ENCODE results near the gene RNPS1.
A peak's percentile ranks its signal among the peaks of the same experiment; 100 is the strongest.

The RNPS1 gene

DNA sequence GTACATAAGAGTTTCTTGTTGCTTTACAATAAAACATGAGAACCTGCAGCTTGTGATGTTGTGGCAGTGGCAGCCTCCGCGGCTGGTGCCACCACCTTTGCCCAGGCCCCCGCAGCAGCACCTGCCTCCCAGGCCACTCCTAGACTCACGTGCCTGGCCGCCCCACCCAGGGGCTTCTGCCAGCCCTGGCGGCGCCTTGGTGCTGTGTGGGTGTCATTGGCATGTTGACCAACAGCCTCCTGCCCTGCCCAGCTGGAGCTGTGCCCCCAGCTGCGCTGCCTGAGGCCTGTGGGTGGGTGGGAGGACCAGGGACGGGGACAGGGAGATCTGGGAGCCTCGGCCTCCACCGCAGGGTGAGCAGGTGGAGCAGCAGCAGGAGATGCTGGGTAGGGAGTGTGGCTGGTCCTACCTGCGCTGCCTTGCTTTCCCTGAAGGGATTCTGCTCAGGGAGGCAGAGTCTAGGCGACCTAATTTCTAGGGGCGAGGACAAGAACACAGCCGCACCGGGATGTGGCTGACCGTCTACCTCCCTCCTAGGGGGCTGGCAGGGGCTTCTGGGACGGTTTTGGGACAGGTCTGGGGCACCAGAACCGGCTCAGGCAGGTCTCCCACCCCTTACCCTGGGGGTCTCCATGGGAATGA, 32.1 kb downstream of the RNPS1 start:
- no peak for DNase-seq (ENCODE audit: low spot score)

DNA sequence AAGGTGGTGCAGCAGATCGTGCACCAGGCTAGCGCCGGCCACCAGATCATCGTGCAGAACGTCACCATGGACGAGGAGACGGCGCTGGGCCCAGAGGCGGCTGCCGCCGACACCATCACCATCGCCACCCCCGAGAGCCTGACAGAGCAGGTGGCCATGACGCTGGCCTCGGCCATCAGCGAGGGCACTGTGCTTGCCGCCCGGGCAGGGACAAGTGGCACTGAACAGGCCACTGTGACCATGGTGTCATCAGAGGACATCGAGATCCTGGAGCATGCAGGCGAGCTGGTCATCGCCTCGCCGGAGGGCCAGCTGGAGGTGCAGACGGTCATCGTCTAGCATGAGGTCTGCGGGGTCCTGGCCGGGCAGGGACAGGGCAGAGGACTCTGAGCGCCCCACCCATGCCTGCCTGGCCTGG, 32.7 kb downstream of the RNPS1 start:
- DNase-seq (ENCODE audit: low spot score), result no peak

DNA sequence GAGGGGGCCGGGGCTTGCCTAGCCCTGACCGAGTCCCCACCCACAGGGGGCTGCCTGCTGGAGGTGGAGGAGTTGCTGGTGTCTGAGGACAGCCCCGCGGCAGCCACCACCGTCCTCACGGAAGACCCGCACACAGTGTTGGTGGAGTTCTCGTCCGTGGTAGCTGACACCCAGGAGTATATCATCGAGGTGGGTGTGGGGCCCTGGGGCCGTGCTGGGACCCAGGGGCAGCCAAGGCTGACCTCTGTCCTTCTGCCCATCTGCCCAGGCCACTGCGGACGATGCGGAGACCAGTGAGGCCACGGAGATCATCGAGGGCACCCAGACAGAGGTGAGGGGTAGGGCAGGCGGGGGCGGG, 33.1 kb downstream of the RNPS1 start:
- no peak for DNase-seq (ENCODE audit: low spot score)

DNA sequence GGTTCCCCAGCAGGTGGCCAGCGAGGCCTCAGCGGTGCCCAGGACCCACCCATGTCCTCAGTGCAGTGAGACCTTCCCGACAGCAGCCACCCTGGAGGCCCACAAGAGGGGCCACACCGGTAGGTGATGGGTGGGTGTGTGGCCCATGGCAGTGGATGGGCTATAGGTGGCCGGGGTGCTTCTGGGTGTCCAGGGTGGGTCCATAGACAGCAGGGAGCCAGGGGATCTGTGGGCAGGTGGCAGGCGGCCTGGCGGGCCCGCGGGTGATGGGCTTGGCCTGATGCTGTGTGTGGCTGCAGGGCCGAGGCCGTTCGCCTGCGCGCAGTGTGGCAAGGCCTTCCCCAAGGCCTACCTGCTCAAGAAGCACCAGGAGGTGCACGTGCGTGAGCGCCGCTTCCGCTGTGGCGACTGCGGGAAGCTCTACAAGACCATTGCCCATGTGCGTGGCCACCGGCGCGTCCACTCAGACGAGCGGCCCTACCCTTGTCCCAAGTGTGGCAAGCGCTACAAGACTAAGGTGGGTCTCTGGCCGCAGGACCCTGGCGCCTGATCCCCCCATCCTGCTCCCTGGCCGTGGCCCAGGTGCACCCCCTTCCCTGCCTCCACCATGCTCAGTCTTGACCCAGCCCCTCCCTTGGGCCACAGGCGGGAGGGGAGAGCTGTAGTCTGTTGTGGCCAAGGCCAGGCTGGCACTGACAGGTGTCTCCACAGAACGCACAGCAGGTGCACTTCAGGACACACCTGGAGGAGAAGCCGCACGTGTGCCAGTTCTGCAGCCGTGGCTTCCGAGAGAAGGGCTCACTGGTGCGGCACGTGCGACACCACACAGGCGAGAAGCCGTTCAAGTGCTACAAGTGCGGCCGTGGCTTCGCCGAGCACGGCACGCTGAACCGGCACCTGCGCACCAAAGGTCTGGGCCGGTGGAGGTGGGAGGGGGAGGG, 33.8 kb downstream of the RNPS1 start:
- no peak for DNase-seq (ENCODE audit: low spot score)

DNA sequence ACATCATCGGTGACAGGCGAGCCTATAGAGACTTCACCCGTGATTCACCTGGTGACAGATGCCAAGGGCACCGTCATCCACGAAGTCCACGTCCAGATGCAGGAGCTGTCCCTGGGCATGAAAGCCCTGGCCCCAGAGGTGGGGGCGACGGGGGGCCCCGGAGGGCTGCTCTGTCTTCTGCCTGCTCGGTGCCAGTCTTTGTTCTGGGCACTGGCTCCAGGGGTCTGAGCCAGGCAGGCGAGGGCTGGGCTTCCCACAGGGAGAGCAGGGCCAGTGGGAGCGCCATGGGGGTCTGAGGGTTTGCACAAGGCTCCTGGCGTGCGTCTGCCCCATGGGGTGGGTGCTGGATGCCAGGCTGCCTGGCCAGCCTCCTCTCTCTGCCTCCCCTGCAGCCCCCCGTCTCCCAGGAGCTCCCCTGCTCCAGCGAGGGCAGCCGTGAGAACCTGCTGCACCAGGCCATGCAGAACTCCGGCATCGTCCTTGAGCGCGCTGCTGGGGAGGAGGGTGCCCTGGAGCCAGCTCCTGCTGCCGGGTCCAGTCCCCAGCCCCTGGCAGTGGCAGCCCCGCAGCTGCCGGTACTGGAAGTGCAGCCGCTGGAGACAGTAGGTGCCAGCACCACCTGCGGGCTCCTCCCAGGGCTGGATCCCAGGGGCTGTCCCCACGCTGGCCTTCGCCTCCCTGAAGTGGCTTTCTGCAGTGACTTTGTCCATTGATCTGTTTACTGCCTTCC, 34.7 kb downstream of the RNPS1 start:
- no peak for DNase-seq (ENCODE audit: low spot score)

DNA sequence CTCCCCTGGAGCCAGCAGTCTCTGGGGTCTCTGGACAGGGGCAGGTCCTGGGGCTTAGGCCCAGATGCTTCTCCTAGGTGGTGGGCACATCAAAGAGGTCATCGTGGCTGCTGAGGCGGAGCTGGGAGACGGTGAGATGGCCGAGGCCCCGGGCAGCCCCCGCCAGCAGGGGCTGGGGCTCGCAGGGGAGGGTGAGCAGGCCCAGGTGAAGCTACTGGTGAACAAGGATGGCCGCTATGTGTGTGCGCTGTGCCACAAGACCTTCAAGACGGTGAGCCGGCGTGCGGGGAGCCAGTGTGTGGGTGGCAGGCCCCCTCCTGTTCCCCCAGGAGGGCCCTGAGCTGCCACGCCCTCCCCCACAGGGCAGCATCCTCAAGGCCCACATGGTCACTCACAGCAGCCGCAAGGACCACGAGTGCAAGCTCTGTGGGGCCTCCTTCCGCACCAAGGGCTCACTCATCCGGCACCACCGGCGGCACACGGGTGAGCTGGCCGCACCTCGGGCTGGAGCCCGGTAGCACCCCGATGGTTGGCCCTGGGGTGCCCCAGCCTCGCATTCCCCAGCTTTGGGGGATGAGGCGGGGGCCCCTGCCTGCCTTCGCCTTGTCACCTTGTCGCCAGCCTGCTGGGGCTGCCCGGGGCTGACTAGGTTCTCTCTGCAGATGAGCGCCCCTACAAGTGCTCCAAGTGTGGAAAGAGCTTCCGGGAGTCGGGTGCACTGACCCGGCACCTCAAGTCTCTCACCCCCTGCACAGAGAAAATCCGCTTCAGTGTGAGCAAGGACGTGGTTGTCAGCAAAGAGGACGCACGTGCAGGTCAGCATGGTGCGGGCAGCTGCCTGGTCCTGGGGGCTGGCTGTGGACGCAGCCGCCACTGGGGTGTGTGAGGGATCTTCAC, 35.6 kb downstream of the RNPS1 start:
- no peak for DNase-seq (ENCODE audit: low spot score)

DNA sequence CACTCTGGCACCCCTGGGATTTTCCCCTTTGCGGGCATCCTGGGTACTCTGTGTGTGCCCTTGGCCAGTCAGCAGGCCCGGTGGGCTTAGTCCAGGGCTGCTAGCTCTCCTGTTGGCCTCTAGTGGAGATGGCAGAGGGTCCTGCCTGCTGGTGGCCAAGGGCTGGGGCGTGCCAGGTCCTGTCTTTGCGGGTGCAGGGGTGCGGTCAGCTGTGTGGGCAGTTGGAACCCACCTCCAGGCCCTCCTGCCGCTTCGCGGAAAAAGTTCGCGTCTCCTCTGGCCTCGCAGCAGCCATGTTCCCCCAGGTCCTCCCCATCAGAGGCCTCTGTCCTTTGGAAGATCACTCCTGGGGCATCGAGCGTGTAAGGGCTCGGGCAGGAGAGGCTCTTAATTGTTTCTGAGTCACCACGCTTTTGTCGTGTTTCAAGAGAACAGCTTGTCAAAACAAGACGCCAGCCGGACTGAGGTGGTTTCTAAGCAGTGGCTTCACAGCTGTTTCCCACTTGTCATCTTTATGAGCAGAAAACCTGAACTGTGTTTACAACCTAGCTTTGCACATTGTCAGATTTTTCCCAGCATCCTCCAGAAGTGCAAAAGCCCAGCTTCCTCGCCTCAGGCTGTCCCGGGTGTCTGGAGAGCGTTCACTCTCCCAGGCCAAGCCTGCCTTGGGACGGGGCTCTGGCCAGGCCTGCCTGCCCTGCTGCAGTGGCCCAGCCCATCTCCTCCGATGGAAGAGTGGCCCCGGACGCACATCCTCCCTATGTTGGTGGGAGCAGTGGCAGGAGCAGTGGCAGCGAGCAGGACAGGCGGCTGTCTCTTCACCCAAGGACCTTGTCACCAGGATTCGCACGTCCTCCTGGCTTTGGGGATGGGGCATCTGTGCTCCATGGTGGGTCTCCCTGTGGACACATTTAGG, 36.7 kb downstream of the RNPS1 start:
- no peak for DNase-seq (ENCODE audit: low spot score)

DNA sequence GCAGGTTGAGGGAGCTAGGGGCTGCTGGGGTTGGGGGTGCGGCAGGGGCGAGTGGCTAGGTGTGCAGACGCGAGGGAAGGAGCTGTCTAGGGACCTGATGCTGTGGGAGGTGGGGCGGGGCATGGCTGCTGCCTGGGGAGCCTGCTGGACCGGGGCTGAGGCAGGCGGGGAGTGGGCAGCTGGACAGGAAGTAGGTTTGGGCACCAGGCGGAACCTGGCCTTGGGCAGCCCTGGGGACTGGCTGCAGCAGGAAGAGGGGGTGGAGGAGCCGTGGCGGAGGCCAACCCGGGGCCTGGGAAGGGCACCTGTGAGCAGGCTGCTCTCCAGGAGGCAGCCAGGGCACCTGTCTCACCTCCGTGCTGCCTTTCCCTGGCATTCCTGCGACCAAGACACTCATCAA, 37.5 kb downstream of the RNPS1 start:
- no peak for DNase-seq (ENCODE audit: low spot score)

DNA sequence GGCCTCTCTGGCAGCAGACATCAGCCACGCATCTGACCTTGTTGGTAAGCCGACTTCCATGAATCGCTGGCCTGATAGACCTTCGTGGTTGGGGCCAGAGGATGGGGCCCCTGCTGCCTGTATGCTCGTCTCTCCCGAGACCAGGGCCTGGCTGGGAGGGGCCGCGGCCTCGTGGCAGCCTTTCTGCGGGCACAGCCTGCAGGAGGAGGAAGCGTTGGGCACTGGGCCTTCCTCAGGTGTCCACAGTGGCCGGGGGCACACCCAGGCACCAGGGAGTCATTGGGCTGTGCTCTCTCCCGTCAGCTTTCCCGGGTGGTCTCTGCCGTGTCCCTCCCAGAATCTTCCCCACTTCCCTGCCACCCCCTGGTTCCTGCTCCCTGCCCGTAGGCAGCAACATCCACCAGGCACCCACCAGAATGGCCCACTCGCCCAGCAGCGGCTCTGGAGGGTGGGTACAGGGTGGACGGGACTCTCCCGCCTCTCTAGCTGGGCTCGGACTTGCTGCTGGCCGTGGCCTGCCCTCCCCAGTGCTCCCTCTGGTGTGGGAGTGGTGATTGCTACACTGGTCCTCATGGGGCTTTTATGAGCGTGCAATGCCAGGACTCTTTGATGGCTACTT, 38.2 kb downstream of the RNPS1 start:
- DNase-seq (ENCODE audit: low spot score), result no peak

DNA sequence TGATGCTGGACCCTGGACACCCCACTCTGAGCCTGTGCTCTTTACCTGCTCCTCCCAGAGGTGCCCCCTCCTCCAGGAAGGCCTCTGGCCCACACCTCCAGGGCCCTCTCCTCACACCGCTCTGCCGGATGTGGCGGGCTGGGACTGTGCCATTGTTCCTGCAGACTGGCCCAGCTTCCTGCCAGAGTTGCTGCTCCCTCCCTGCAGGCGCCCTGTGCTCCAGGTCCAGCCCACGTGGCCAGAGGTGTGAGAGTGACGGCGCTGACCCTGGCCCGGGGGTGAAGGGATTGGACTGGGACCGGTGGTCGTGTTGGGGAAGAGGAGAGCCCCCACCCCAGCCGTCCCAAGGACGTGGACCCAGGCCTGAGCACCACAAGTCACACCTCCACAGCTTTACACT, 38.8 kb downstream of the RNPS1 start:
- no peak for DNase-seq (ENCODE audit: low spot score)

DNA sequence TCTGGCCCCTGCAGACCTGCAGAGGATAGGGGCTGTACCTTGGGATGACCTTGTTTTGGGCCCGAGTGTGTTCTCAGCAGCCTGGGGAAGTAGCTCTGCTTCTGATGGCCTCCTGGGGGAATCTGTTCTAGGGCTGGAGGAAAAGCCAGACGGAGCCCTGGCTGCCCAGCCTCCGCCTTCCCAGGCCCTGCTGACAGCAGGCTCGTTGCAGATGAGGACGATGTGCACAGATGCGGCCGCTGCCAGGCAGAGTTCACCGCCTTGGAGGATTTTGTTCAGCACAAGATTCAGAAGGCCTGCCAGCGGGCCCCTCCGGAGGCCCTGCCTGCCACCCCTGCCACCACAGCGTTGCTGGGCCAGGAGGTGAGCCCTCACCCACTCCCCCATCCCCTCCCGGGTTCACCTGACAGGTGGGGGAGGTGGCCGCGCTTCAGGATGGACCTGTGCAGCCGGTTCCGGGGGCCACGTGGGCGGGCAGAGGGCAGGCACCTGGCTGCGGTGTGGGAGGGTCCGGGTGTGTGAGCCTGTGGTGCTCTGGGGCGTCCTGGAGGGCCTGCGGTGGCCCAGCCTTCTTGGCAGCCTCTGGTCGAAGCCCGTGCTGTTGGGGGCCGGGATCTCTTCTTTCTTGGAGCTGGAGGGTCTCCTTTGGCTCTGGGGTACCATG, 39.6 kb downstream of the RNPS1 start:
- no peak for DNase-seq (ENCODE audit: low spot score)

DNA sequence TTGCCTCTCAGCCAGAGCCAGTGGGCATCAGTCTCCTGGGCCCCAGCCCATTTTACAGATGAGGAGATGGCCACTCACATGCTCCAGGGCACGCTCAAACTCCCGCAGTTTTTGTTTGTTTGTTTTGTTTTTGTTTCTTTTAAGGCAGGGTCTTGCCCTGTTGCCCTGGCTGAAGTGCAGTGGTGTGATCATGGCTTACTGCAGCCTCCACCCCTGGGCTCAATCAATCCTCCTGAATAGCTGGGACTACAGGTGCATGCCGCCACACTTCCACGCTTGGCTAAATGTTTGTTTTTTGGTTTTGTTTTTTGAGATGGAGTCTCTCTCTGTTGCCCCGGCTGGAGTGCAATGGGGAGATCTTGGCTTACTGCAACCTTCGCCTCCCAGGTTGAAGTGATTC, 41.0 kb downstream of the RNPS1 start:
- no peak for DNase-seq (ENCODE audit: low spot score)

DNA sequence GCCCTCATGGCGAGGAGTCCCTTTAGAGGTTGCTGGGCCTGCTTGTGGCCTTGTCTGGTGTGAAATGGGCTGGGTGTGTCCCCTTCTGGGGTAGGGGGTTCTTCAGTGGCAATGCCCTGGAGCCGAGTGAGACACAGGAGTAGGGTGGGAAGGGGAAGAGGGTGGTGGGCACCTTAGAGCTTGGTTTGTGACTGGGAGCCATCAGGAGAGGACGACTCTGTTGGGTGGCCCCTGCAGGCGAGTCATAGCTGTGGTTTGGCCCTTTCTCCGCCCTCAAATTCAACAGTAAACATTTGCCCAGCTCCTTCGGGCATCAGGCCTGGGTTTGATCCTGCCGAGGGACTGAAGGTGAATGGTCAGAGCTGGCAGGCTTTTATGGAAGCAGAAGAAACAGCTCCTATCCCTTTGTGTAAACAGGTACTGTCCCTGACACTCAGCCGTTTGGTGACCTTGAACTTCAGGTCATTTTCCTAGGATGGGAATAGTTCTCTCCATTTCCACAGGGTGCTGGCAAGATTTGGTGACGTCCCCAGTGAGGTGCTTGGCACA, 41.6 kb downstream of the RNPS1 start:
- DNase-seq (ENCODE audit: low spot score), result peak; percentile 39

DNA sequence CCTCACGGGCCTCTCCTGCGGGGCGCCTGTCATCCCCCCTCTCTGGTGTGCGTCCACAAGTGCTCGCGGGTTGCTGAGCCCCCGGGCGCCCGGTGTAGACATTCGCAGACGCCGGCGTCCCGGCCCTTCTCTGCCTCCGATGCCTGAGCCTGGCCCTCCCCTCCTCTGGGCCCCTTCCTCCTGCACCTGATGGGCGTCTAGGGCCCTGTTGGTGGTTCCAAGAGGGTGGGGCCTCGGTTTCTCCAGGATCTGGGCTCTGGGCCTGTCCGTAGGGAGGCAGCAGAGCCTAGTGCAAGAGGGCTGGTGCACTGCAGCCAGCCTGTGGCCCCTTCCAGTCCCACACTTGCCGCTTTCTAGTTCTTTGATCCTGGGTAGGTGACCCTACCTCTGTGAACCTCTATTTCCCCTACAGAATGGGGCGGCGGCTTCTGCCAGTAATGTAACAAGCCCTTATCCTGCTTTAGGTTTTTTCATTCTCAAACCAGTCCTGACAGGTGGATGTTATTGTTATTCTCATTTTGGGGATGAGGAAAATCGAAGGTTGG, 43.9 kb downstream of the RNPS1 start:
- DNase-seq (ENCODE audit: low spot score), result peak; percentile 32

DNA sequence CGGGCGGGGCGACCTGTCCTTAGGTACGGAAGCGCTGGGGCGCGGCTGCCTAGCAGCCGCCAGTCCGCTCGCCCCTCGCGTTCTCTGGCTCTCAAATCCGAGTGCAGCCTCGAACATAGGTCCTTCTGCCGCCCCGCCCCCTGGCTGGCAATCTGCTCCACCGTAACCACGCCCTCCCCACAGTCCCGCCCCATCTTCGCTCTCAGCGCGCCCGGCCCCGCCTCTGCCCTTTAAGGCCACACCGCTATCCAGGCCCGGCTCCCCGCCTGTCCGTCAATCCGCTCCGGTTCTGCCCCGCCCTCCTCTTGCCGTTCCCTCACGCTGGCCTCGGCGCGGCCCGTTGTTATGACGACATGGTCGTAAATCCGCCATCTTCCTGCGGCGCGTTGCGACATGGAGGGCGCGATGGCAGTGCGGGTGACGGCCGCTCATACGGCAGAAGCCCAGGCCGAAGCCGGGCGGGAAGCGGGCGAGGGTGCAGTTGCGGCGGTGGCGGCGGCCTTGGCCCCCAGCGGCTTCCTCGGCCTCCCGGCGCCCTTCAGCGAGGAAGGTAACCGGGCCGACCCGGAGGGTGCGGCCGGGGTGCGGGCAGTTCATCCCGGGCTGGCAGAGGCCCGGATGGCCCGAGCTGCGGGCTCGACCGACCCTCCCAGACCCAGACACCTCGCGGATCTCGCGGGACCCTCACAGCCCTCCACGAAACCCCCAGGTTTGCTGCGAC, 44.5 kb downstream of the RNPS1 start, which contains the start of gene E4F1:
E4F1 (plus strand) TSS at position 371 of the 721 bp plus-strand sequence; CDS start at position 394, 23 bp downstream.
- DNase-seq (ENCODE audit: low spot score), result peak; percentile 100

DNA sequence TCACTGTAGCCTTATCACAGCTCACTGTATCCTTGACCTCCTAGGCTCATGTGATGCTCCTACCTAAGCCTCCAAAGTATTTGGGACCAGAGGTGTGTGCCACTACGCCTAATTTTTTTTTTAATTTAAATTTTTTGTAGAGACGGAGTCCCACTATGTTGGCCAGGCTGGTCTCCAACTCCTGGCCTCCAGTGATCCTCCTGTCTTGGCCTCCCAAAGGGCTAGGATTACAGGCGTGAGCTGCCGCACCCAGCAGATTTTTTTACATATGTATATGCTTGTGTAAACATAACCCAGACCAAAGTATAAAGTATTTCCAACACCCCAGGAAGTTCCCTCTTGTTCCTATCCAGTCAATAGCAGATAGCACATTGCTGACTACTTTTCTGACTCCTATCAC, 51.6 kb downstream of the RNPS1 start:
- DNase-seq (ENCODE audit: low spot score), result no peak

DNA sequence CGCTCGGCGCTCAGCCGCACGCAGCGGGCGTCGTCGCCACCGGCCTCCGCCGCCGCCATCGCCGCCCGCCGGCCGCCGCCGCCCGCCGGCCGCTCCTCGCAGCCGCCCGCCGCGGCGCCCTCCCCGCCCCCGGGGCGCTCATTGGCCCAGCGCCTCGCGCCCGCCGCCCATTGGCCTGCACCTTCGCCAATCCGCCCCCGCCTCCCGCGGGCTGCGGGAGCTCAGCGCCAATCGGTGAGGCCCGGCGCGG, 53.3 kb downstream of the RNPS1 start, which contains the start of gene PGP:
PGP (minus strand) TSS at position 122 of the 250 bp plus-strand sequence; CDS start at position 59, 63 bp downstream.
- no peak for DNase-seq (ENCODE audit: low spot score)

Measured in LoVo (cell line).